Left kidney (tissue), 8 donors: ENCODE data around the gene TRIM36. TPM values are rescaled to one million over a fixed set of nuclear protein-coding genes. Genes with fewer than 3 reads are reported as not detected.
A peak's percentile ranks its signal among the peaks of the same experiment; 100 is the strongest.

ENCODE experiments used
- DNase-seq: peaks from one replicate; pipeline ENCODE4 v3.0.0-alpha.2; 2013
- long read RNA-seq, 8 donors: transcript quantifications; one replicate each; lab custom pipeline, GENCODE V29; 2026
- polyA plus RNA-seq: library from polyadenylated mRNA; unstranded; fragments of 120-200 nt; gene quantifications from one replicate; pipeline ENCODE4 v1.2.1, GENCODE V29; 2013; ENCODE audit not compliant: insufficient read length

TRIM36 gene
- polyA plus RNA-seq = 3.0 TPM
- long read RNA-seq, donor 1, full-length matches to known transcripts = 1 of 1 reads
- long read RNA-seq, donor 1, partial matches to known transcripts = 0 of 1 reads
- long read RNA-seq, donor 1, other reads (novel, unspliced or antisense) = 0 of 1 reads
- long read RNA-seq, donor 2, full-length matches to known transcripts = 3 of 3 reads
- long read RNA-seq, donor 2, partial matches to known transcripts = 0 of 3 reads
- long read RNA-seq, donor 2, other reads (novel, unspliced or antisense) = 0 of 3 reads
- long read RNA-seq, donor 3, partial matches to known transcripts = 0 of 1 reads
- long read RNA-seq, donor 3, other reads (novel, unspliced or antisense) = 0 of 1 reads
- long read RNA-seq, donor 4, partial matches to known transcripts = 0 of 1 reads
- long read RNA-seq, donor 4, other reads (novel, unspliced or antisense) = 0 of 1 reads
- long read RNA-seq, donor 5 = 0 reads
- long read RNA-seq, donor 6, full-length matches to known transcripts = 1 of 1 reads
- long read RNA-seq, donor 6, partial matches to known transcripts = 0 of 1 reads
- long read RNA-seq, donor 6, other reads (novel, unspliced or antisense) = 0 of 1 reads
- long read RNA-seq, donor 7, full-length matches to known transcripts = 2 of 2 reads
- long read RNA-seq, donor 7, partial matches to known transcripts = 0 of 2 reads
- long read RNA-seq, donor 7, other reads (novel, unspliced or antisense) = 0 of 2 reads
- long read RNA-seq, donor 8, full-length matches to known transcripts = 1 of 1 reads
- long read RNA-seq, donor 8, partial matches to known transcripts = 0 of 1 reads
- long read RNA-seq, donor 8, other reads (novel, unspliced or antisense) = 0 of 1 reads

DNA sequence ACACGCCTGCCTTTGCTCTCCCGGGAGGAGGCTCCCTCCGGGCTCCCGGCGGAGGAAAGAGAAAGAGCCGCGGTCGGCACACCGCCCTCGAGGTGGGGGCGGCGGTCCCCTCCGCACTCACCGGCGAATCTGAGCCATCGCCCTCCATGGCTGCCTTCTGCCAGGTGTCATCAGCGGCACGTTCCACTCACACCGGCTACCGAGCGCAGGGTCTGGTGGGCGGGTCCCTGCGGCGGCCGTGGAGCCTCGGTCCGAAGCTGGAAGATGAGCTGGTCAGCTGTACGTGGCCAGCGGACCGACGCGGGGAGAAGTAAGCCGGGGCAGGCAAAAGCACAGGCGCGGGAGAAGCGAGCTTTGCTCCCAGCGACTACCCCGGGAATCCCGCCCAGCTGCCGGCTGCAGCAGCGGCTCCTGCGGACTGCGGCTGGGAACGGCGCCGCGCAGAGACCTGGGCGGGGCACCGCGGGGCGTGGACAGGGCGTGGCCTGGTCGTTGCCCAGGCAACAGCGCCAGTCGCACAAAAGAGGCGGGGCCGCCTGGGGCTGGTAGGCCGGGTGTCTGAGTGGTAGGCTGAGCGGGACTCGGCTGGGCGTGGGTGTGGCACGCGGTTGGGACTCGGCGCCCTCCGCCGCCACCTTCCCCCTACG lies at the start of gene TRIM36:
TSS of gene TRIM36 (minus strand) at position 422 of the 647 bp plus-strand sequence. CDS start at position 148, 274 bp downstream.
- peak; percentile 87 for DNase-seq

GRCh38 chr5:115214541-115214940 lies 44.8 kb upstream of the TRIM36 start:
- DNase-seq = no peak

DNA sequence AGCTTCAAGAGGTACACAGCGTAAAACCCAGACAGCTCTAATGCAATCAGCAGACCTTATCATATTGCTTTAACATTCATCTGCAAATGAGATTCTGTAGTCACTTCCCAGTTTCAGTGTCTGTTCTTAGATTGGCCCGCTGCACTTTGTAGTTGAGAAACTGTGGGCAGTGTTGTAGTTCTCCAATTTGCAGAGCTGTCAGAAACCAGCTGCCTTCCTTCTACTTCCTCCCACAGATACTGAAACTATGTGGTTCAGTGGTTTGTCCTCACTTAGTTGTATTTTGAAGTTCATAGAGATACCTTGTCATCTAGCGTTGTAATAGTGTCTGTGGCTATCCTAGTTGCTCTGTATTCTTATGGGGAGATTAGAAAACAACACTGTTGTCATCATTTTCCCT lies 39.6 kb upstream of the TRIM36 start:
- DNase-seq = peak; percentile 22

GRCh38 chr5:115202952-115203351 lies 33.2 kb upstream of the TRIM36 start:
- DNase-seq = no peak

DNA sequence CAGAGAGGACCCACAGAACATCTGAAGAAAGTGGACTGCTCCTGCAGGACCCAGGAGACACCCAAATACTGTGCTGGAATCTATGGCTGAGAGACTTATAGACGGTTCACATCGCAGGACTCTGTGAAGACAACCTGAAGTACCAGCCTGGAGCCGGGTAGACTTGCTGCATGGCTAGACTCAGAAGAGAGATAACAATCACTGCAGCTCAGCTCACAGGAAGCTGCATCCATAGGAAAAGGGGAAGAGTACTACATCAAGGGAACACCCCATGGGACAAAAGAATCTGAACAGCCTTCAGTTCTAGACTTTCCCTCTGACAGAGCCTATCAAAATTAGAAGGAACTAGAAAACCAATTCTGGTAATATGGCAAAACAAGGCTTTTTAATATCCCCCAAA lies 26.5 kb upstream of the TRIM36 start:
- no peak for DNase-seq

DNA sequence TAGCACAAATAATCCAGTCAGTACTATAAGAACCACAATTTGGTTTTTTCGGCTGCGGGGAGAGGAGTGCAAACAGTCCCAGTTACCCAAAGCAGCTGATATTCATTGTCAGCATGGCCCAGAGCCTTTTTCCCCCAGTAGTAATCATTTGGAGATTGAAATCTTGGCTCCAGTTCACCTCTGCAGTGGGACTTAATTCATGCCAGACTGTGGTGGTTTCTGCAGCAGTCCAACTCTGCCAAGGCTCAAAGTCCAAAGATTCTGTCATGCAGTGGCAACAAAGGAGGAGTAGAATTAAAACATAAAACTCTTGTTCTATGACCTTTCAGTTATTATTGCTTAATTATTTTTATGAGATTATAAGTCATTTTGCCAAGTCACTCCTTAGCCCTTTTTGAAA lies 25.0 kb upstream of the TRIM36 start:
- DNase-seq = no peak

DNA sequence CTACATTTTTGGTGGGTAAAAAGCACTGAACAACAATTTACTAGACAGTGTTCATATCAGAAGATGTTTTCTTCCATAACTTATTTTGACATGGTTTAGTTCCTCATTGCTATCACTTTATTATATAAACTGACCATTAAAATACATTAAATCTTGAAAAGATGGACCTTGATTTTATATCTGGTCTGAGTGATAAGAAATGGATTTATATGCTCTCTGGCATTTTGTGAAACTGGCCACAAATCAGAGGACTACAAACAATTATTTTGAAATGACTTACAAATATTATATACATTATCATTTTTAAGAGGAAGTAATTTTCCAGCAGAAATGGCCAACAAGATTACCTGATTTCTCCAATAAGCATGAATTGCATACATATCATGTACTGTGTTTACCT lies 23.6 kb upstream of the TRIM36 start:
- DNase-seq = no peak

DNA sequence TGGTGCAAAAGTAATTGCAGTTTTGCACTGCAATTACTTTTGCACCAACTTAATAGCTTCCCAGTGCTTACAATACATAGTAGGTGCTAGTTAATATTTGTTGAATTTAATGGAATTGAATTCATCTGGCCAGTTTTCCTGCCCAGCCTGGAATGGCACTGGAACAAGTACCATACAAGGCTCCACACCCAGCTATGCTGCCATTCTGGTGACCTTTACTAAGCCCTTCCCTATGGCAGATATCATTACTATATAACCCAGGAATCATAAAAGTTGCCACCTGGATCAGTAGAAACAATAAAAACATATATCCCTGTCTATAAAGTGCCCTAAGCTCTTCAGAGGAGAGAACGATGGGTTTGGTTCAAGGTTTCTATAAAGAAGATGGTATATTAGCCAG lies 22.4 kb upstream of the TRIM36 start:
- no peak for DNase-seq

DNA sequence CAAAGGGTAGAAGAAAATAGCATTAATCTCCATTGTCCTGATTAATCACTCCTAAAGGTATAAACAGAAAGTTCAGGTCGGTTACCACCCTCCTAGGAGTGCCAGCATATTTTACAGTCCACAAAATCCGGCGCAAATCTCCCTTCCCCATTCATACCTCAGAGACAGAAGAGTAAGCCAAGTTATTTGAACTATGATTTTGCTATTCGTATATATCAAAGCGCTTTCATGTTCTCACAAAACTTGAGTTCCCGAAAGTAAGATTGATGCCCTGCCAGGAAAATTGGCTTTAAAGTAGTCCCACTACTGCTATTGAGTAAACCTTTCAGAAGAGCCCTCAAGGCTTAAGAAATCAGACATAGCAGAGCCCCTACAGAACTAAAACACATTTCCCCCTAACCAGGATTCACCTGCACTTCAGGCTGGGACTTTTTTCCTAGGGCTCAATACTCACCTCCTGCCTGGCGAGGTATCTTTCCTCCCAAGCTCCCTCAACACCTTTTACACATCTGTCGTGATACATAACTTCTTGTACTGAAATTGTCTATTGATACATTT lies 21.8 kb upstream of the TRIM36 start:
- no peak for DNase-seq

GRCh38 chr5:115190388-115190787 lies 20.7 kb upstream of the TRIM36 start:
- no peak for DNase-seq

DNA sequence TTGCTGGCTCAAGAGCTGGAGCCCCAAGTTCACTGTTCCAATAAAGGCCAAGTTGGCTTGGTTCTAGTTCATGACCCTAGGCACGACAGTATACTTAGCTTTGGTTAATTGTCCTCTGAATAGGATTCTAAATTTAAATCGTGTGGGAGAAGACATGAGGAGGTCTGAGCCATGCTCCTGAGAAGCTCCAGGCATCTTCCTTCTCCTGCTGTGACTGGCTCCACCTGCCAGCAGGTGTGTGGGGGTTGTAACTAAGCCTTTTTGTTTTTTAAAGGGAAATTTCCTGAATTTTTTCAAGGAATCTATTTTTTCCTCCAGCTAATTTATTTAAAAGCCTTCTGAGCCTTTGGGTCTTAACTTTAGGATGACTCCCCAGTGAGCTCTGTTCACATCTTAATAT lies 20.2 kb upstream of the TRIM36 start:
- no peak for DNase-seq

DNA sequence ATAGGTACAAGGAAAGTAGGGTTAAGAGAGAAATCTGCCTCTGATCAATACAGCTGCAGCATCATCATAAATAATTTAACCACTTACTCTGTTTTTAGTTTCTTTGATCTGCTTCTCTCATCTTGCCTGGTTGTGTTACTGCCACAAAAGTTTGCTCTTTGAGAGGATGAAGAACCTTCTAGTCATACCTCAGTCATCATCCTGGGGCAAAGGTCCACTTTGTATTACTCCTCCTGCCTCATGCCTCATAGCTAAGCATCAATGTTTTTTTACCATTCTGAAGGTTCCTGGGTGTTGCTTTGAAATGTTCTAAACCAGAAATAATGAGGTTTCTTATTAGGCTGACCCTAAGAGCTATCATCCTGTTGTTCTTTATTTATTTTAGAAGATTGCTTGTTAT lies 17.1 kb upstream of the TRIM36 start:
- no peak for DNase-seq

DNA sequence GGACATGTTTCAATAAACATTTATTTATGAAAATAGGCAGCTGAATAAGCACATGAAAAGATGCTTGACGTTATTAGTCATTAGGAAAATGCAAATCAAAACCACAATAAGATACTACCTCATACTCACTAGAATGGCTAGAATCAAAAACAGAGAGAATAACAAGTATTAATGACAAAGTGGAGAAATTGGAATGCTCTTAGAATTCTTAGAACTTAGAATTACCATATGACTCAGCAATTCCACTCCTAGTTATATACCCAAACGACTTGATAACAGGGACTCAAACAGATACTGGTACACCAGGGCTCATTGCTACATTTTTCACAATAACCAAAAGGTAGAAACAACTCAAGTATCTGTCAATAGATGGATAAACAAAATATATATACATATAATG lies 15.1 kb upstream of the TRIM36 start:
- no peak for DNase-seq

DNA sequence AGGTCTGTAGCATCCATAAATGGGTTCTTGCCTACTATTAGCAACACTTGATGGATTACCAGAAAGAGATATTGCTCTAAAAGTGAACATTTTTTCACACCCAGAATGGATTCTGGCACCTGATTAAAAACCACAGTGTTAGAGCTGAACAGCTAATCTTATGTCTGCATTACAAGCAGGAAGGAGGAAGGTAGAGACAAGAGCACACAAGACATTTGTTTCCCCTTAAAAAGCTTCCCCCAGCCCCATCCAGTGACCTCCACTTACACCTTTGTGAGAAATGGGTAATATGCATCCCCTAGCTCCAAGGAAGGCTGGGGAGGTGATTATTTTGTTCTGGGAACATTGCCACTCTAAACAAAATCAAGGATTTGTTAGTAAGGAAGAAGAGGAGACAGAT lies 12.0 kb upstream of the TRIM36 start:
- no peak for DNase-seq

DNA sequence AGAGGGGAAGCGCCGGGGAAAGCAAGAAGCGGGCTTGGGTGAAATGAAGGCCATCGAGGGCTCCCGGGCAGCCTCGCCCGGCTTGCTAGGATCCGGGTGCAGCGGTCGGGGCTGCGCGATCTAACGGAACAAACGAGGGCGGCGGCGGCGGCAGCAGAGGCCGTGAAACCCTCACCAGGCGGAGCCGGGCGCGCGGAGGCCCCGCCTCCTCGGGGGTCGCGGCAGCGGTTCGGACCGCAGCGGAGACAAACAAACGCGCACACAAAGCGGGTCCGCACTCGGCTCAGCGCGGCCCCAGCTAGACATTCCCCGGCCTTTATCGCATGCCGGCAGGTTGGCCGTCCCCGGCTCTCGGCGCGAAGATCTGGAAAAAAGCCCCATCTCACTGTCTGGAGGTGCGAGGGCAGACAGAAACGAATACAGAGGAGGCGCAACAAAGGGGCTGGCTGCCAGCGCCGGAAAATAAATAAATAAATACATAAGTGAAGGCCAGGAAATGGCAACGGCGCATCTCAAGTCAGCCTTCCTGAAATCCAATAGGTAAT lies 10.5 kb upstream of the TRIM36 start:
- peak; percentile 42 for DNase-seq

DNA sequence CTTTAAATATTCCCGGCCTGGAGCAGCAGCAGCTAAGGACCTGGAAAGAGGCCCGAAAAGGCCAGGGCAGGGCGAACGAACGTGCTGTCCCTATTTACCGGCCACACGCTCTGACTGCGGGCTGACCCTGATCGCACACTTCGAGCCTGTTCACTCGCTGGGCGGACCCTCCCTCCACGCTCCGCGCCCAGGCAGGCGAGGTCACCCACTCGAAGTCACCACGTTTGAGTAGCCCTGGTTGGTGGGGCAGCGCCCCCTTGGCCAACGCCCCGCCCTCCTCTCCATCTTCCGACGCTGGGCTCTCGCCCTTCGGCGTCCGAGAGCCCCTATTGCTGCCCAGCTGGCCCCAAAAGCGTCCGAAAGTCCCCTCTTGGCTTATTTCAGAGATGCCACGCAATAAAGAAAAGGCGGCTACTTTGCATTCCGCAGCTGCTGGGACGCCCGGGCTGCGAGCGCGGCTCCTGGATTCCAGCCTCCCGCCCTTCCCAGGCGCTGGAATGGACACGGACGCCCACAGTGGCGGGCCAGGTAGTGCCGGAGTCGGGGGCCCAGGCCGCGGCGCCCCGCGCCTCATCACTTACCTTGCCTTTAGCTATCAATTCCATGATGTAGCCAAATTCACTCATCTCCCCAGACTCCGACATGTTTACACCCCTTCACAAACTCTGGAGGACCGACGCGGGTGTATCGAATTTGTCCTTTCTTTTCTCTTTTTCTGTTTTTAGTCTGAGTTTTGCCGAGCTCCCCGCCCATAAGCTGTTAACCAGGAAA lies 9.9 kb upstream of the TRIM36 start:
- peak; percentile 33 for DNase-seq

GRCh38 chr5:115179030-115179393 lies 9.3 kb upstream of the TRIM36 start:
- no peak for DNase-seq

DNA sequence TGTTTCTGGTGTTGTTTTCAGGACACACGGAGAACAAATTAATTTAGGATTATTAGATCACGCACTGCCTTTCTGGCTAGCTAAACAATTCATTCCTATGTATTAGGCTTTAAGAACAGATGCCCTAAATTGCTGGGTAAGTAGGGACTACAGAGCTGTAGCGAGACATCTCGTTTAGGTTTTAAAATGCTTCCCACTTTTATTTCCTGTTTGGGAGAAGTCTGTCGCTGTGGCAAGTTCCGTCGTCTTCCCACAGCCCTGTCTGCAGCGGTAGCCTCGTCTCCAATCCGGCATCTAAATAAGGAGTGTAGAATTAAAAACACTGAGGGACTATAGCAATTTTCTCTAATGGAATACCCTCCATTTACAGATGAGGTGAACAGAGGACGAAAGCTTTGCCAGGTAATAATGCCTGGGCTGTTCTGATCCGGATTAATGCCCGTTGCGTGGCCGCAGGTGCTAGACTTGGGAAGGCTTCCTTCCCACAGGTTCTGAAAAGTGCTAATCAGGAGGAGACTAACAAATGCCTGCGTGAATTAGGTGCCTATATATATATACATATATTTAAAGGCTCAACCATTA lies 1.3 kb upstream of the TRIM36 start:
- DNase-seq = peak; percentile 13

DNA sequence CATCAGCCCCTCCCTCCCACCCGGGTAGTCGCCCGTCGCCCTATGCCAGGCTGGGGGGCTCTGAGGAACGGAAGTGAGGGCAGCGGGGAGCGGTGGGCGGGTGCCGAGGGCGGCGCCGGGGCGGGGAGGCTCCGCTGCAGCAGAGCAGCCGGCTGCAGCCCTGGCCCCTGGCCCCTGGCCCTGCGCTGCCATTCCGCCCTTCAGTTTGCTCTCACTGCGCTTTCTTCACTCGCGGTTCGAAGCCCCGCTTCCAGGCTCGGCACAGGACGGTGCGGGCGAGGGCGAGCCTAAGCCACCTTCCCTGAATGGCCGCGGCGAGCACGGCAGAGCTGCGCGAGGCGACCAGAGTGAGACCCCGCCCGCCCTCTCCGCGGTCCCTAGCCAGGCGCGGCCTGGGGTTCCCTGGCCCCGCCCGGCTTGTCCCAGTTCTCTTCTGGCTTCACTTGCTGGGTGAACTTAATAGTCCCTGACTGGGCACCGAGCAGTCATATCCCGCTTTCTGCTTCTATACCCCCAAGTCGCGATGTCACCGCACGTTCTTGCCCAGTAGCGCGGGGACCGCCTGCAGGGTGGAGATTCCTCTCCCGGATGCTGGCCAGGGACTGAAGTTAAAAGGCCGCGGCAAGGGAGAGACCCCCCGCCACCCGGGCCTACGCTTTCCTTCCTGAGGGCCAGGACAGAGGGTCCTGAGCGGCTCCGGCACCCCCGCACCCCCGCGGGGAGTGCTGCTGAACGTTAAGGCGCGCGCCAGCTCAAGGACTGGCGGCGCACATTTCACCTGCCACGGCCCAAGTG lies 623 bp upstream of the TRIM36 start:
- peak; percentile 44 for DNase-seq

GRCh38 chr5:115168829-115169486 lies 750 bp downstream of the TRIM36 start:
- peak; percentile 10 for DNase-seq
